ENCODE results near the gene CCDC33.

CCDC33 gene

DNA sequence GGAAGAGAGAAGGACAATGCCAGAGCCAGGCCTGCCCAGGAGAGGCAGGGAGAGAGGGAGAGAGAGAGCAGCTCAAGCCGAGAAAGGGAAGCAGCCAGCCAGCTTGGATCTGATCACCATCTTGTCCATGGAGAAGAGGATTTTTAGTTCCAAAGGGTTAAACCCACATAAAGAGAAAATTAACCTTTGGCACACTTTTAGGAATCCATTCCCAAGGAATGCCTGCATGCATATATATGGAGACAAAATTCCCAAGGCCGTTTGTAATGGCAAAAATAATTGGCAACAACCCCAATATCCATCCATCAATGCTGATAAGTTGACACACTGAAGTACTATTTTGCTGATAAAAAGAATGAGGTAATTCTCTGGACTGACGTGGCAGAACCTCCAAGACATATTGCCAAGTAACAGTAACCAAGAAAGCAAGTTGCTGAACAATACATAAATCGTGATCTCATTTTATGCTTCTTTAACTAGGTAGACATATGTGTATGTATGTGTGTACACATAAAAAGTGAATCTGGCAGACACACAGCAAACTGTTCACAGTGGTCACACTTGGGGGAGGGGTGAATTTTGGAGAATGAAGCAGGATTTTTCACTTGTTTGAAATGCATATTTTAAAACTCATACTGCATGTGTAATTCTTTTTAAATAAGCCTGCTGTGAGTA lies 26.0 kb upstream of the CCDC33 start:
- H4K8ac ChIP-seq (ENCODE audit: low read depth, low read length), result no peak overlapping the region
- no peak overlapping the region for H3K4ac ChIP-seq (ENCODE audit: low read depth, low read length)
- H2AK5ac ChIP-seq (ENCODE audit: low read length), result no peak overlapping the region
- H3K79me1 ChIP-seq (ENCODE audit: low read length), result no peaks in the 10 kb centered on the region
- H3K23ac ChIP-seq (ENCODE audit: low read length), result no peak overlapping the region
- DNase-seq, result no peak
- H3K4me2 ChIP-seq (ENCODE audit: low read length), result no peak overlapping the region
- peak overlapping the region; percentile 80 for H3K27ac ChIP-seq (ENCODE audit: low read depth, low read length)
- H4K5ac ChIP-seq (ENCODE audit: low read length), result no peak overlapping the region
- H3K9ac ChIP-seq (ENCODE audit: low read length), result peak overlapping the region; percentile 2
- peak overlapping the region; percentile 33 for H3K18ac ChIP-seq (ENCODE audit: low read length)
- H3K79me2 ChIP-seq (ENCODE audit: control insufficient read depth, insufficient read depth, low read length), result no peaks in the 10 kb centered on the region
- no CpG with 5 or more reads among the region's 4 CpGs for WGBS (ENCODE audit: extremely low coverage, insufficient coverage, low lambda C conversion rate)
- no peaks in the 10 kb centered on the region for H3K27me3 ChIP-seq (ENCODE audit: insufficient read depth, low read length, poor library complexity)
- no peak overlapping the region for H3K4me3 ChIP-seq (ENCODE audit: low read length)
- H2BK15ac ChIP-seq (replicated peaks; ENCODE audit: low read depth), result no peak overlapping the region
- peak overlapping the region; percentile 4 for H2BK5ac ChIP-seq (ENCODE audit: low read length)
- H3K4me1 ChIP-seq (ENCODE audit: control insufficient read depth, low read depth, low read length), result peaks cover 23% of the 10 kb centered on the region
- no peaks in the 10 kb centered on the region for H3K36me3 ChIP-seq (ENCODE audit: control insufficient read depth, insufficient read depth, low read length)
- peak overlapping the region; percentile 79 for H3K56ac ChIP-seq (ENCODE audit: low read length)
- no peak overlapping the region for H2BK120ac ChIP-seq (ENCODE audit: low read depth, low read length)

DNA sequence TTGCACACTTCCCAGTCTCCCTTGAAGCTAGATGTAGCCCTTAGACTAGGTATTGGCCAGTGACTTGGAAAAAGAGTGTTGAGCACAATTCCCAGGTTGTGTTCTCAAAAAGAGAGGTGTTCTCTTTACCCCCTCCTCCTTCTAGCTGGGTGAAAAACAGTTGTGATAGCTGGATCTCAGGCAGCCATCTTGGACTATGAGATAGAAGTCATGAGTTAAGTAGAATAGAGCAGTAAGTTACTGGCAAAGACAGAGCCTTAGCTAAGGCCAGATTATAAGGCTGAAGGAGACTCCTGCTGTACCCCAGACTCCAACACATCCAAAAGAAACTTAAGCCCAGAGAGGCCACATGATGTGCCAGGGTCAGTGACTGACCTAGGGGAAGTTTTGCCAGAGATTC lies 25.4 kb upstream of the CCDC33 start:
- no peak overlapping the region for H3K23ac ChIP-seq (ENCODE audit: low read length)
- no peak overlapping the region for H2AK5ac ChIP-seq (ENCODE audit: low read length)
- H3K36me3 ChIP-seq (ENCODE audit: control insufficient read depth, insufficient read depth, low read length), result no peaks in the 10 kb centered on the region
- H3K27me3 ChIP-seq (ENCODE audit: insufficient read depth, low read length, poor library complexity), result no peaks in the 10 kb centered on the region
- no peak overlapping the region for H4K8ac ChIP-seq (ENCODE audit: low read depth, low read length)
- no peaks in the 10 kb centered on the region for H3K79me1 ChIP-seq (ENCODE audit: low read length)
- no peaks in the 10 kb centered on the region for H3K79me2 ChIP-seq (ENCODE audit: control insufficient read depth, insufficient read depth, low read length)
- H3K4ac ChIP-seq (ENCODE audit: low read depth, low read length), result no peak overlapping the region
- no peak overlapping the region for H2BK5ac ChIP-seq (ENCODE audit: low read length)
- no peak overlapping the region for H4K5ac ChIP-seq (ENCODE audit: low read length)
- no peak overlapping the region for H2BK15ac ChIP-seq (replicated peaks; ENCODE audit: low read depth)
- no peak overlapping the region for H3K9ac ChIP-seq (ENCODE audit: low read length)
- H2BK120ac ChIP-seq (ENCODE audit: low read depth, low read length), result no peak overlapping the region
- H3K18ac ChIP-seq (ENCODE audit: low read length), result no peak overlapping the region
- peaks cover 23% of the 10 kb centered on the region for H3K4me1 ChIP-seq (ENCODE audit: control insufficient read depth, low read depth, low read length)
- no peak overlapping the region for H3K4me2 ChIP-seq (ENCODE audit: low read length)
- no peak overlapping the region for H3K56ac ChIP-seq (ENCODE audit: low read length)
- no peak overlapping the region for H3K4me3 ChIP-seq (ENCODE audit: low read length)
- no peak overlapping the region for H3K27ac ChIP-seq (ENCODE audit: low read depth, low read length)
- DNase-seq, result no peak

- Histone ChIP-seq H3K36me3 (ENCODE audit: control insufficient read depth, insufficient read depth, low read length) (no peaks in the 10 kb centered on the region), H3K23ac (ENCODE audit: low read length) (no peak overlapping the region), H3K18ac (ENCODE audit: low read length) (peak overlapping the region; percentile 44), H2BK5ac (ENCODE audit: low read length) (peak overlapping the region; percentile 29), H4K5ac (ENCODE audit: low read length) (no peak overlapping the region), H3K79me2 (ENCODE audit: control insufficient read depth, insufficient read depth, low read length) (no peaks in the 10 kb centered on the region), H2BK15ac (replicated peaks; ENCODE audit: low read depth) (no peak overlapping the region), H3K4me2 (ENCODE audit: low read length) (no peak overlapping the region), H3K56ac (ENCODE audit: low read length) (peak overlapping the region; percentile 78), H2BK120ac (ENCODE audit: low read depth, low read length) (peak overlapping the region; percentile 1), H4K8ac (ENCODE audit: low read depth, low read length) (no peak overlapping the region), H3K27me3 (ENCODE audit: insufficient read depth, low read length, poor library complexity) (no peaks in the 10 kb centered on the region), H3K4me1 (ENCODE audit: control insufficient read depth, low read depth, low read length) (peaks cover 28% of the 10 kb centered on the region), H2AK5ac (ENCODE audit: low read length) (no peak overlapping the region), H3K9ac (ENCODE audit: low read length) (peak overlapping the region; percentile 35), H3K4me3 (ENCODE audit: low read length) (no peak overlapping the region), H3K27ac (ENCODE audit: low read depth, low read length) (no peak overlapping the region), H3K79me1 (ENCODE audit: low read length) (no peaks in the 10 kb centered on the region), H3K4ac (ENCODE audit: low read depth, low read length) (peak overlapping the region; percentile 41)
- DNase-seq, result no peak
- no CpG with 5 or more reads among the region's 1 CpG for WGBS (ENCODE audit: extremely low coverage, insufficient coverage, low lambda C conversion rate)
These were observed 24.5 kb upstream of the CCDC33 start for GRCh38 chr15:74211656-74212055.

DNA sequence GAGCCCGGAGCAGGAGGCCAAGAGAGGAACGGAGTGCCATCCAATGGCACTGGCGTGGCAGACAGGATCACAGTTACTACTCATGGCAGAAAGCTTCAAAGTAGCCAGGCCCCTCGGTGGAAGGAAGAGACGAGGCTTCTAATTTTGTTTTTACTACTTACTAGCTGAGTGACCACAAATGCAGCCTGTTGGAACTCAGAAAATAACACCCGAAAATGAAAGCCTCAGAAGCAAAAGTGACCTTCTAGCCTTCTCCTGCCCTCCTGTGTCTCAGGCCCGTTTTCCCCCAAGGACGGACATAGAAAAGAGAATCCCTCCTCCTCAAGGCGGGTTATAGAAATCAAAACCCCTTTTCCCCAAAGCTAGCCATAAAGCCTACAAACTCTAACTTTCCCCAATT lies 23.6 kb upstream of the CCDC33 start:
- peak overlapping the region; percentile 29 for H2BK5ac ChIP-seq (ENCODE audit: low read length)
- H3K27ac ChIP-seq (ENCODE audit: low read depth, low read length), result no peak overlapping the region

DNA sequence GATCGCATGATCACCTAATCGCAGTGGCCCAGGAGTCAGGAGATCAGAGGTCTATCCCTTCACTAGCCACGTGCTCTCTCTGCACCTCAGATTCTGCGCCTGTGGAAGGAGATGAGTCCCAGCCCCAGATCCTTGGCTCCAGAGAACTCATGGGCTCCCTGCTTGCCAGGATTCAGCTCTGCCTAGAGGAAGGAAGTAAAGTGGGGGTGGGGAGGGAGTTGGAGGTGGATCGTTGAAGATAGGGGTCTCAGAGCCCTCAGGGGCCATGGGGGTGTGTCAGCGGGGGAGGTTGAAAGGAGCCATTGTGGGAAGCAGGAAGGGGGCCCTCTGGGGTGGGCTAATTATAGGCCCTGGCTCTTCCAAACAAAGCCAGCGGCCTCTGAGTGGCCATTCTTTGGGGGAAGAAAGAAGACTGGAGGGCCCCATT lies 22.3 kb upstream of the CCDC33 start:
- WGBS (ENCODE audit: extremely low coverage, insufficient coverage, low lambda C conversion rate), result no CpG with 5 or more reads among the region's 7 CpGs

More for the DNA sequence above, 23.6 kb upstream of the CCDC33 start:
- Histone ChIP-seq H3K18ac (ENCODE audit: low read length) (no peak overlapping the region), H3K23ac (ENCODE audit: low read length) (no peak overlapping the region), H2BK15ac (replicated peaks; ENCODE audit: low read depth) (no peak overlapping the region), H3K4me2 (ENCODE audit: low read length) (no peak overlapping the region), H2AK5ac (ENCODE audit: low read length) (peak overlapping the region; percentile 37), H3K36me3 (ENCODE audit: control insufficient read depth, insufficient read depth, low read length) (no peaks in the 10 kb centered on the region), H3K56ac (ENCODE audit: low read length) (peak overlapping the region; percentile 78), H3K79me2 (ENCODE audit: control insufficient read depth, insufficient read depth, low read length) (no peaks in the 10 kb centered on the region), H3K79me1 (ENCODE audit: low read length) (no peaks in the 10 kb centered on the region), H4K5ac (ENCODE audit: low read length) (peak overlapping the region; percentile 1), H3K9ac (ENCODE audit: low read length) (no peak overlapping the region), H3K4ac (ENCODE audit: low read depth, low read length) (peak overlapping the region; percentile 41), H2BK120ac (ENCODE audit: low read depth, low read length) (peak overlapping the region; percentile 51), H3K4me3 (ENCODE audit: low read length) (no peak overlapping the region), H3K27me3 (ENCODE audit: insufficient read depth, low read length, poor library complexity) (no peaks in the 10 kb centered on the region), H3K4me1 (ENCODE audit: control insufficient read depth, low read depth, low read length) (peaks cover 28% of the 10 kb centered on the region), H4K8ac (ENCODE audit: low read depth, low read length) (no peak overlapping the region)
- DNase-seq, result no peak
- no CpG with 5 or more reads among the region's 9 CpGs for WGBS (ENCODE audit: extremely low coverage, insufficient coverage, low lambda C conversion rate)

More for the DNA sequence above, 22.3 kb upstream of the CCDC33 start:
- Histone ChIP-seq H3K79me1 (ENCODE audit: low read length) (no peaks in the 10 kb centered on the region), H2AK5ac (ENCODE audit: low read length) (no peak overlapping the region), H3K9ac (ENCODE audit: low read length) (peak overlapping the region; percentile 11), H3K79me2 (ENCODE audit: control insufficient read depth, insufficient read depth, low read length) (no peaks in the 10 kb centered on the region), H2BK120ac (ENCODE audit: low read depth, low read length) (no peak overlapping the region), H3K18ac (ENCODE audit: low read length) (peak overlapping the region; percentile 16), H2BK15ac (replicated peaks; ENCODE audit: low read depth) (no peak overlapping the region), H3K4me3 (ENCODE audit: low read length) (no peak overlapping the region), H4K8ac (ENCODE audit: low read depth, low read length) (no peak overlapping the region), H4K5ac (ENCODE audit: low read length) (no peak overlapping the region), H3K4me2 (ENCODE audit: low read length) (no peak overlapping the region), H2BK5ac (ENCODE audit: low read length) (peak overlapping the region; percentile 52), H3K4ac (ENCODE audit: low read depth, low read length) (peak overlapping the region; percentile 17), H3K4me1 (ENCODE audit: control insufficient read depth, low read depth, low read length) (peaks cover 23% of the 10 kb centered on the region), H3K27ac (ENCODE audit: low read depth, low read length) (peak overlapping the region; percentile 0), H3K27me3 (ENCODE audit: insufficient read depth, low read length, poor library complexity) (no peaks in the 10 kb centered on the region), H3K23ac (ENCODE audit: low read length) (no peak overlapping the region), H3K36me3 (ENCODE audit: control insufficient read depth, insufficient read depth, low read length) (no peaks in the 10 kb centered on the region), H3K56ac (ENCODE audit: low read length) (peak overlapping the region; percentile 69)
- DNase-seq, result peak; percentile 80
